Activated CD4-positive, alpha-beta T cell treated with anti-CD3 and anti-CD28 coated beads, Interleukin-2, amount 50 U/mL, for 24 hours (primary cell): Measurements from ENCODE around the gene PHTF2.
"Not testable (repeated sequence)": the region's sequence is repeated elsewhere in the genome, so short reads cannot be mapped to it uniquely, and the experiment has no call there.

ENCODE experiments used
- DNase-seq, 2 donors: peaks; one replicate each; pipeline ENCODE4 v3.0.0-alpha.2; 2020; ENCODE audit warnings: low read depth in 1 of 2, low spot score in 1 of 2

Gene PHTF2

GRCh38 chr7:77985232-77985973, 186.8 kb downstream of the PHTF2 start:
- no peak for DNase-seq

GRCh38 chr7:77985974-77986339, 187.4 kb downstream of the PHTF2 start:
- no peak for DNase-seq

- no peak for DNase-seq
Measured at GRCh38 chr7:77989981-77990566, 191.5 kb downstream of the PHTF2 start.

- no peak for DNase-seq
Measured at GRCh38 chr7:77991656-77992055, 193.1 kb downstream of the PHTF2 start.

- DNase-seq = no peak
Measured at GRCh38 chr7:77993838-77994237, 195.3 kb downstream of the PHTF2 start.

GRCh38 chr7:77995717-77996116, 197.1 kb downstream of the PHTF2 start:
- no peak for DNase-seq

GRCh38 chr7:77999168-77999567, 200.6 kb downstream of the PHTF2 start:
- DNase-seq = not testable (repeated sequence)

GRCh38 chr7:78002021-78002420, 203.4 kb downstream of the PHTF2 start:
- no peak for DNase-seq

- DNase-seq = no peak
Measured at GRCh38 chr7:78002715-78003114, 204.1 kb downstream of the PHTF2 start.

- DNase-seq = no peak
Measured at GRCh38 chr7:78006063-78006755, 207.6 kb downstream of the PHTF2 start.
